ENCODE results near the gene ZGPAT. TPM values are rescaled to one million over a fixed set of nuclear protein-coding genes. Genes with fewer than 3 reads are reported as not detected.
A peak's percentile ranks its signal among the peaks of the same experiment; 100 is the strongest.

The ZGPAT gene
- total and polyA plus RNA-seq, 12 donors, result 4.4 to 120 (median 35.3) TPM

DNA sequence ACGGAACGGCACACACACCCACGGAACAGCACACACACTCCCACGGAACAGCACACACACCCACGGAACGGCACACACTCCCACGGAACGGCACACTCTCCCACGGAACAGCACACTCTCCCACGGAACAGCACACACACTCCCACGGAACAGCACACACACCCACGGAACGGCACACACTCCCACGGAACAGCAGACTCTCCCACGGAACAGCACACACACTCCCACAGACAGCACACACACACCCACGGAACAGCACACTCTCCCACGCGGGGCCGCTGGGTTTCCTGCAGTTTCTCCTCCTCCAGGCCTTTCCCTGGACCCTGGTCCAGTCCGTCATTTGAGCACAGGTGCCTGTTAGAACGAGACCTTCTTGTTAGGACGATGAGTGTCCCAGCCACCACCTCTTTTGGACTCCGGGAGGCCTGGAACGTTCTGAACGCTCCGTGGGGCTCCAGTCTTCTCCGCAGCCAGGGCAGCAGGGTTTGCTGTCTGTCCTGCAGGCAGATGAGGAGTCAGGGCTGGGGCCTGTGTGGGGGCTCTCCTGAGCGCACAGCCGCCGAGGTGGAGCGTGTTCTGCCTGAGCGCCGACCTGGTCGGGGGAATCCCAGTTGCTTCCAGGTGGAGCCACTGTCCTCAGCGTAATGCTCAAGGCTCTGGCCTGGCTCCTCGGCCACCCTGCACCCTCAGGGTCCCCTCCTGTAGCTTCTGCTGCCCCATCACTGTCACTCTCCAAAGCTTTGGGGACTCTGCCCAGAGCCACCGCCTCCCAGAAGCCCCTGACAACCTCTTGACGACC, 29.0 kb upstream of the ZGPAT start:
- TF ChIP-seq, protein P1, sequence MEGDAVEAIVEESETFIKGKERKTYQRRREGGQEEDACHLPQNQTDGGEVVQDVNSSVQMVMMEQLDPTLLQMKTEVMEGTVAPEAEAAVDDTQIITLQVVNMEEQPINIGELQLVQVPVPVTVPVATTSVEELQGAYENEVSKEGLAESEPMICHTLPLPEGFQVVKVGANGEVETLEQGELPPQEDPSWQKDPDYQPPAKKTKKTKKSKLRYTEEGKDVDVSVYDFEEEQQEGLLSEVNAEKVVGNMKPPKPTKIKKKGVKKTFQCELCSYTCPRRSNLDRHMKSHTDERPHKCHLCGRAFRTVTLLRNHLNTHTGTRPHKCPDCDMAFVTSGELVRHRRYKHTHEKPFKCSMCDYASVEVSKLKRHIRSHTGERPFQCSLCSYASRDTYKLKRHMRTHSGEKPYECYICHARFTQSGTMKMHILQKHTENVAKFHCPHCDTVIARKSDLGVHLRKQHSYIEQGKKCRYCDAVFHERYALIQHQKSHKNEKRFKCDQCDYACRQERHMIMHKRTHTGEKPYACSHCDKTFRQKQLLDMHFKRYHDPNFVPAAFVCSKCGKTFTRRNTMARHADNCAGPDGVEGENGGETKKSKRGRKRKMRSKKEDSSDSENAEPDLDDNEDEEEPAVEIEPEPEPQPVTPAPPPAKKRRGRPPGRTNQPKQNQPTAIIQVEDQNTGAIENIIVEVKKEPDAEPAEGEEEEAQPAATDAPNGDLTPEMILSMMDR (IDR thresholded peaks at IDR 0.05), result no peak
- no peak for TF ChIP-seq POLR2A (IDR thresholded peaks at IDR 0.05)
- Histone ChIP-seq H3K4me3 (no peak overlapping the region), H3K9me3 (replicated peaks in 1 of 3) (no peaks in the 10 kb centered on the region), H3K27me3 (no peaks in the 10 kb centered on the region), H3K27ac (no peak overlapping the region), H3K36me3 (replicated peaks in 1 of 2) (peaks cover 0 to 38% of the 10 kb centered on the region in 2 donors), H3K4me1 (replicated peaks in 1 of 2) (peaks cover 0 to 16% of the 10 kb centered on the region in 2 donors)
- no peak for DNase-seq
- 86 to 91% (median 91%) methylated on average over 22 to 38 of the region's 38 CpGs for WGBS, 4 donors
- intact Hi-C loops (cut with DNase I), result no loop called here

DNA sequence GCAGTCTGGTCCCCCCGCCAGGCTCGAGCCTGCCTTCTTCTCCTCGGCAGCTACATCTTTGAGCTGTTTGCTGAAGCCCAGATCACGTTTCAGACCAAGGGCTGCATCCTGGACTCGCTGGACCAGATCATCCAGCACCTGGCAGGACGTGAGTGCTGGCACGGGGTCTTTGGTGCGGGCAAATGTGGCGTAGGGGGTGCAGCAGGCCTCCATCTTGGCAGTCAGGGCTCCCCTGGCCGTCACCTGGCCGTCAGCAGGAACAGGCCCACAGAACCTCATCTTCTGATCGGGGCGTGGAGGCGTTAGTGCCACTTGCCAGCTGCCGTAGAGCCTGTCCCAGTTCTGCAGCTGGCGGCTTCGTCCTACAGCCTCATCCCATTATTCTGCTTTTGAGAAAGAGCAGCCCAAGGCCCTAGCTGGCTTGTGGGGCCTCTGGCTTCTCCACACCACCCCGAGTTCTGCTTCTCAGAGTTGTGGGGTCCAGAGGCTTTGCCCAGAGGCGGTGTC, 28.0 kb upstream of the ZGPAT start:
- WGBS, 4 donors, result 96 to 98% (median 96%) methylated on average over 12 to 19 of the region's 19 CpGs
- Histone ChIP-seq H3K27me3 (no peaks in the 10 kb centered on the region), H3K4me3 (no peak overlapping the region), H3K9me3 (replicated peaks in 1 of 3) (no peaks in the 10 kb centered on the region), H3K27ac (no peak overlapping the region), H3K36me3 (replicated peaks in 1 of 2) (peaks cover 0 to 30% of the 10 kb centered on the region in 2 donors), H3K4me1 (replicated peaks in 1 of 2) (peaks cover 0 to 16% of the 10 kb centered on the region in 2 donors)
- DNase-seq, result no peak
- intact Hi-C loops (cut with DNase I), result no loop called here
- TF ChIP-seq, protein P1 (IDR thresholded peaks at IDR 0.05), result no peak
- TF ChIP-seq POLR2A (IDR thresholded peaks at IDR 0.05), result no peak

DNA sequence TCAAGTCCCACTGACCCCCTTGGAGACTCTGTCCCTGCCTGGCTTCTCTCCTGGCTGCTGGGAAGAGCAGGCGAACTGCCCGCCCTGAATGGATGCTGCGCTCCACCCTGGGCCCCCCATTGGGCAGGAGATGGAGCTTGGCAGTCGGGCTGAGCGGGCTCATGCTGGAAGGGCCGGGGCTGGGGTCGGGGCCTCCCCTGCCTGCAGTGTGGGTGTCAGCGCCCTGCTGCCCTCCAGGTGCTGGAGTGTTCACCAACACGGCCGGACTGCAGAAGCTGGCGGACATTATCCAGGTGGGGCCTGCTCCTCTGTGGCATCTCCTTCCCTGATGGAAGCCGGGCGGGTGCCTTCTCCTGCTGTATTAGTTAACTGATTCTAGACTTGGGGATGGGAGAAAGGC, 27.4 kb upstream of the ZGPAT start:
- WGBS, 4 donors, result 94 to 100% (median 95%) methylated on average over 2 to 13 of the region's 13 CpGs
- Histone ChIP-seq H3K27ac (no peak overlapping the region), H3K4me1 (replicated peaks in 1 of 2) (peaks cover 0 to 16% of the 10 kb centered on the region in 2 donors), H3K27me3 (no peaks in the 10 kb centered on the region), H3K4me3 (no peak overlapping the region), H3K9me3 (replicated peaks in 1 of 3) (no peaks in the 10 kb centered on the region), H3K36me3 (replicated peaks in 1 of 2) (peaks cover 0 to 27% of the 10 kb centered on the region in 2 donors)
- intact Hi-C loops (cut with DNase I), result no loop called here
- DNase-seq, result no peak
- TF ChIP-seq, protein P1 (IDR thresholded peaks at IDR 0.05), result no peak
- no peak for TF ChIP-seq POLR2A (IDR thresholded peaks at IDR 0.05)

DNA sequence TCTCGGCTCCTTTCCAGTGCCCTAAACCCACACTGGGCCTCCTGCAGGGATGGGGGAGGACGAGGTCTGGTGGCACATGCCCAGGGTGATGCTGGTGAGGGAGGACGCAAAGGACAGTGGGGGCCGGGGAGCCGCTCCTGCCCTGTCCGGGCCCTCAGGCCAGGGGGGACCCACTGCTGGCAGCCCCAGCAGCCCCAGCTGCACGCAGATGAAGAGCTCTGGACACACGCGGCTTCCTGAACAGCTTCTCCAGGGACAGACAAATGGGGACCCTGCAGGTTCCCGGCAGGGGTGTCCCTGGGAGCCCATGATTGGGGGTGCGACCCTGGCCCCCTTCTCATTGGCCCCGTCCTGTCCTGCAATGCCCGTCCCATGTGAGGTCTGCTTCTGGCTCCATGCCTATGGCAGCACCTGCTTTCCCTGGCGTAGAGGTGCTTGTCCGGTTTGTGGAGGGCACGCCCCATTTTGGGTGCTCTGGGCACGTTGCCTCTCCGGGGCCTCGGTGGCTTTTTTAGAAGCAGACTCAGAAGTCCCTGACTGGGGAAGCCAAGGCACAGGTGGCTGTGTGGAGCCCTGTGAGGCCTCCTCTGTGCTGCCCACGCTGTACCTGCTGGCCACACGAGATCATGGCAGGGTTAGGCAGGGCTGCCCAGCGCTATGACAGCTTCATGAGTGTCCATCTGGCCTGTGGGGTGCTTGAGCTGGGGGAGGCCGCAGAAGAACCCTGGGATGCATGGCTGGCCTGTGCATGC, 26.8 kb upstream of the ZGPAT start:
- TF ChIP-seq, protein P1 (IDR thresholded peaks at IDR 0.05), result no peak
- no peak for TF ChIP-seq POLR2A (IDR thresholded peaks at IDR 0.05)
- 93 to 98% (median 97%) methylated on average over 3 to 23 of the region's 23 CpGs for WGBS, 4 donors
- H3K4me3 ChIP-seq, result no peak overlapping the region
- no peak for DNase-seq
- intact Hi-C loops (cut with DNase I), result no loop called here
- peaks cover 1 to 22% of the 10 kb centered on the region in 2 donors for H3K4me1 ChIP-seq (replicated peaks in 1 of 2)
- peaks cover 0 to 21% of the 10 kb centered on the region in 2 donors for H3K36me3 ChIP-seq (replicated peaks in 1 of 2)
- H3K9me3 ChIP-seq (replicated peaks in 1 of 3), result no peaks in the 10 kb centered on the region
- peak overlapping the region in 1 of 5 donors; percentile 80 for H3K27ac ChIP-seq
- H3K27me3 ChIP-seq, result no peaks in the 10 kb centered on the region
